Measurements from ENCODE around the gene GRIA3. TPM values are rescaled to one million over a fixed set of nuclear protein-coding genes. Genes with fewer than 3 reads are reported as not detected.
A peak's percentile ranks its signal among the peaks of the same experiment; 100 is the strongest.

GRIA3 gene
- 1.2 and 1.5 TPM in 2 replicates for total RNA-seq (2013; cell fraction: nucleolus; rRNA removed)
- total RNA-seq (2014; rRNA removed) (1.6 and 2.5 TPM in 2 replicates), total RNA-seq (2014; rRNA removed; fragmentation: Illumina TruSeq; extraction: Trizol) (0.81 and 1.9 TPM in 2 replicates), total RNA-seq (2021) (0.51 and 2.1 TPM in 2 replicates), polyA plus RNA-seq (2011; rRNA removed) (3.4 and 4.1 TPM in 2 replicates), polyA plus RNA-seq (2014; fragmentation: Illumina TruSeq; extraction: Trizol) (0.66 and 2.1 TPM in 2 replicates), polyA plus RNA-seq (2014; fragmentation: Nextera tagmentation; extraction: Ambion mirVana) (1 to 10 TPM; 2.2 to 4.3 TPM), polyA plus RNA-seq (2014; rRNA removed) (1.1 and 2.4 TPM in 2 replicates), polyA plus RNA-seq (2016; fragmentation: Nextera tagmentation; extraction: Ambion mirVana) (under 1 TPM; 0.45 to 0.86 TPM), polyA minus RNA-seq (2011; rRNA and poly(A)+ RNA removed) (0.88 TPM in 1 of 2 replicates, not detected in the other), Bru-seq, nascent RNA (percentile 30 among the genes with signal in this experiment), BruChase-seq, experiment 1, labeled RNA remaining after a 6-hour chase (percentile 23 among the genes with signal in this experiment), BruChase-seq, experiment 2, labeled RNA remaining after a 2-hour chase (percentile 23 among the genes with signal in this experiment)
- not detected for polyA plus RNA-seq (2011; ENCODE audit: low read depth)
- polyA plus RNA-seq (2011; cell fraction: cytosol; rRNA removed): 1.2 and 1.8 TPM in 2 replicates
- polyA plus RNA-seq (2011; cell fraction: nucleus; rRNA removed): 0.99 and 1.4 TPM in 2 replicates
- polyA plus RNA-seq (2012): 0.25 and 0.53 TPM in 2 replicates
- polyA minus RNA-seq (2011; cell fraction: cytosol; rRNA and poly(A)+ RNA removed): not detected in 2 replicates
- 0.48 and 2.2 TPM in 2 replicates for polyA minus RNA-seq (2011; cell fraction: nucleus; rRNA and poly(A)+ RNA removed)
- long read RNA-seq, experiment 1: 0 reads
- long read RNA-seq, experiment 2, partial matches to known transcripts: 3 of 5 reads
- long read RNA-seq, experiment 2, other reads (novel, unspliced or antisense): 2 of 5 reads

DNA sequence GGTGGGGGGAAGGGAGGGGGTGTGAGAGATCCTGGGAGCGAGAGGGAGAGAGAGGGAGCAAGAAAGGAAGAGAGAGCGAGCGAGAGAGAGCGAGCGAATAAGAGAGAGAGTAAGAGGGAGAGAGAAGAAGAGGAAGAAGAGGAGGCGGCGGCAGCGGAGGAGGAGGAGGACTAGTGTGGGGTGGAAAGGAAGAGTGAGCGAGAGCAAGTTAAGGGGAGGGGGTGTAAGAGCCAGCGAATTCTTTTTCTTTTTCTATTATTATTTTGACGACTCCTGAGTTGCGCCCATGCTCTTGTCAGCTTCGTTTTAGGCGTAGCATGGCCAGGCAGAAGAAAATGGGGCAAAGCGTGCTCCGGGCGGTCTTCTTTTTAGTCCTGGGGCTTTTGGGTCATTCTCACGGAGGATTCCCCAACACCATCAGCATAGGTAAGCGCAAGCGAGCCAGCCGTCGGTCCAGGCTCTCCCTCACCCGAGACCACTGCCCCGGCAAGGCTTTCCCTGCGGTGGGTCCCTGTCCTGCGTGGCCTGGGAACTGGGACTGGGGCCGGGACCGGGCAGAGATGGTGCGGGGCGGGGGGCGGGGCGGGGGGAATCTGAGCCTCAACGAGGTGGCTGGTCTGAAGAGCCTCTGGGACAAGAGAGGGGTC, at the start of gene GRIA3:
TSS of gene GRIA3 (plus strand) at position 60 of the 647 bp plus-strand sequence. CDS start at position 318, 258 bp downstream.
- H3K9ac ChIP-seq (ENCODE audit: control insufficient read depth, insufficient read depth, low read length): no peak within 1 kb of the TSS
- no peak within 1 kb of the TSS for H3K4me3 ChIP-seq
- H3K36me3 ChIP-seq (ENCODE audit: control insufficient read depth in 2 of 2, insufficient read depth in 2 of 2, low read length in 1 of 2): no peaks in the 10 kb centered on the region
- 39% methylated on average over 20 of the region's 33 CpGs for WGBS (ENCODE audit: insufficient coverage, insufficient replicate concordance, low lambda C conversion rate, missing lambda C conversion rate)
- no peaks in the 10 kb centered on the region for H3K4me1 ChIP-seq (ENCODE audit: control insufficient read depth, insufficient read depth, low read length)
- in situ Hi-C loops (cut with MboI) (loop anchor here (10.0 kb wide), 1 partner anchor 240 kb away; no protein-coding TSS in a partner anchor), intact Hi-C loops (cut with micrococcal nuclease; ENCODE audit: unreplicated experiment) (no loop called here)
- ChIA-PET CTCF (interaction anchor here (0.9 kb wide), 1 partner anchor 266 kb away, joined by 4 read pairs; no protein-coding TSS in a partner anchor), RAD21 (ENCODE audit: unreplicated experiment) (interaction anchor here (1.0 kb wide), 1 partner anchor 167 kb away, joined by 3 read pairs; no protein-coding TSS in a partner anchor), SMC1A (ENCODE audit: uncharacterized antibody, unreplicated experiment) (no interaction called here), POLR2A (no interaction called here)
- H2AFZ ChIP-seq (ENCODE audit: control insufficient read depth, low read depth, low read length): no peak within 1 kb of the TSS
- no TSS peak for BruUV-seq (replicated peaks)
- ATAC-seq: no peak
- FAIRE-seq: no peak
- no peaks in the 10 kb centered on the region for H3K79me2 ChIP-seq (ENCODE audit: control insufficient read depth, insufficient read depth, low read length)
- no peaks in the 10 kb centered on the region for H4K20me1 ChIP-seq (ENCODE audit: control insufficient read depth, insufficient read depth)
- no peak within 1 kb of the TSS for H3K27ac ChIP-seq (ENCODE audit: control insufficient read depth, insufficient read depth)
- no peaks in the 10 kb centered on the region for H3K27me3 ChIP-seq (replicated peaks in 1 of 2; ENCODE audit: control insufficient read depth in 2 of 2, insufficient read depth in 2 of 2, low read length in 1 of 2)
- TF ChIP-seq ZSCAN29 (IDR thresholded peaks at IDR 0.05): no peak
- TF ChIP-seq CBFB (IDR thresholded peaks at IDR 0.05; ENCODE audit: low read depth): no peak
- DNase-seq (ENCODE audit: low read depth, low spot score): no peak
- peak within 1 kb of the TSS; percentile 55 for H3K4me2 ChIP-seq (ENCODE audit: control insufficient read depth, insufficient read depth)
- no peaks in the 10 kb centered on the region for H3K9me3 ChIP-seq (replicated peaks; ENCODE audit: control insufficient read depth, insufficient read depth, low read length)

DNA sequence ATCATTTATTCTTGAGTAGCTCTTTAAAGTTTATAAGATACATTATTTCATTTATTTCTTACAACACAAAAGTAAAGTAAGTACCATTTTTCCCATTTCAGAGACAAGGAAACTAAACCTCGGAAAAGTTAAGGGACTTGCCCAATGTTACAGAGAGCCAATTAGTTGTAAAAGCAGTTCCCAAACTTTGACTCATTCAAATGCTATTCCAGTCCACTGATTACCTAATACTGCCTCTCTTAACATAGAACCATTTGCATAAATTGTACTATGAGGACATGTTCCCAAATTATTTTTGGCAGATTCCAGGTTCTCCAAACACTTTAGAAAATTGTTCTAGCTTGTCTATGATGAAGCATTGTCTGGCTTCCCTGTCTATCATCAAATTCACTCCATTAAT, 45.6 kb upstream of the GRIA3 start:
- no peaks in the 10 kb centered on the region for H4K20me1 ChIP-seq (ENCODE audit: control insufficient read depth, insufficient read depth)
- intact Hi-C loops (cut with micrococcal nuclease; ENCODE audit: unreplicated experiment) (no loop called here), in situ Hi-C loops (cut with MboI) (no loop called here)
- no peaks in the 10 kb centered on the region for H3K9me3 ChIP-seq (replicated peaks; ENCODE audit: control insufficient read depth, insufficient read depth, low read length)
- DNase-seq (ENCODE audit: low read depth, low spot score) (no peak), FAIRE-seq (no peak), ATAC-seq (no peak)
- H3K27ac ChIP-seq (ENCODE audit: control insufficient read depth, insufficient read depth): no peak overlapping the region
- no peaks in the 10 kb centered on the region for H3K36me3 ChIP-seq (ENCODE audit: control insufficient read depth in 2 of 2, insufficient read depth in 2 of 2, low read length in 1 of 2)
- H3K4me3 ChIP-seq: no peak overlapping the region
- H3K79me2 ChIP-seq (ENCODE audit: control insufficient read depth, insufficient read depth, low read length): no peaks in the 10 kb centered on the region
- CTCF ChIA-PET: no interaction called here
- SMC1A ChIA-PET (ENCODE audit: uncharacterized antibody, unreplicated experiment): interaction anchor here (1.2 kb wide), 2 partner anchors 223 to 285 kb away, joined by 3 read pairs; no protein-coding TSS in a partner anchor
- WGBS (ENCODE audit: insufficient coverage, insufficient replicate concordance, low lambda C conversion rate, missing lambda C conversion rate): 47% methylated on average over 1 of the region's 1 CpG
- no peaks in the 10 kb centered on the region for H3K4me1 ChIP-seq (ENCODE audit: control insufficient read depth, insufficient read depth, low read length)
- POLR2A ChIA-PET: no interaction called here
- RAD21 ChIA-PET (ENCODE audit: unreplicated experiment): no interaction called here
- TF ChIP-seq, protein P1, sequence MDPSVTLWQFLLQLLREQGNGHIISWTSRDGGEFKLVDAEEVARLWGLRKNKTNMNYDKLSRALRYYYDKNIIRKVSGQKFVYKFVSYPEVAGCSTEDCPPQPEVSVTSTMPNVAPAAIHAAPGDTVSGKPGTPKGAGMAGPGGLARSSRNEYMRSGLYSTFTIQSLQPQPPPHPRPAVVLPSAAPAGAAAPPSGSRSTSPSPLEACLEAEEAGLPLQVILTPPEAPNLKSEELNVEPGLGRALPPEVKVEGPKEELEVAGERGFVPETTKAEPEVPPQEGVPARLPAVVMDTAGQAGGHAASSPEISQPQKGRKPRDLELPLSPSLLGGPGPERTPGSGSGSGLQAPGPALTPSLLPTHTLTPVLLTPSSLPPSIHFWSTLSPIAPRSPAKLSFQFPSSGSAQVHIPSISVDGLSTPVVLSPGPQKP (IDR thresholded peaks at IDR 0.05; ENCODE audit: low read depth, low read length): no peak
- H2AFZ ChIP-seq (ENCODE audit: control insufficient read depth, low read depth, low read length): no peak overlapping the region
- no peak overlapping the region for H3K4me2 ChIP-seq (ENCODE audit: control insufficient read depth, insufficient read depth)
- H3K27me3 ChIP-seq (replicated peaks in 1 of 2; ENCODE audit: control insufficient read depth in 2 of 2, insufficient read depth in 2 of 2, low read length in 1 of 2): no peaks in the 10 kb centered on the region
- no TSS peak for BruUV-seq (replicated peaks)
- no peak overlapping the region for H3K9ac ChIP-seq (ENCODE audit: control insufficient read depth, insufficient read depth, low read length)
